ENCODE measurements around the gene DNASE1. TPM values are rescaled to one million over a fixed set of nuclear protein-coding genes. Genes with fewer than 3 reads are reported as not detected.
A peak's percentile ranks its signal among the peaks of the same experiment; 100 is the strongest.

Gene DNASE1
- total and polyA plus RNA-seq, 11 donors: 3.2 to 10.2 (median 6.0) TPM

DNA sequence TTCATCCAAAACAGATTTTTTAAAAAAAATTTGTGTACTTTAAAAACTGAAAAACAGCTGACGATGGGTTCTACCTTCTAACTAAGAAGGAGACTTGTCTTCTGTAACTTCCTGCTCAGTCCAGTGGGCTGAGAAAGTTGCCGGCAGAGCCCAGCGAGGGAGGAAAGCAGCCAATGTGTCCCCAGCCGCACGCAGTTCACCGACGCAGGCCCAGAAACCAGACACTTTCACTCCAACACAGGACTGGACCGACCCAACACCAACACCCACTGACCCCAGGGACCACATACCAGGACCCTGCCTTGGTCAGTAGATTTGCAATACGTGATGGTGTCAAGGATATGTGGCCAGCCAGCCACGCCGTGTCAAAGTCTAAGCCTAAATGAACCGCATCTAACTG is 37.3 kb downstream of the DNASE1 start:
- Histone ChIP-seq H3K4me1 (peaks cover 0 to 28% (median 15%) of the 10 kb centered on the region in 12 donors), H3K27ac (peak overlapping the region in 2 of 12 donors; percentile 35 to 56), H3K4me3 (no peak overlapping the region), H3K27me3 (no peaks in the 10 kb centered on the region), H3K9me3 (no peaks in the 10 kb centered on the region), H3K36me3 (peaks cover 0 to 26% (median 14%) of the 10 kb centered on the region in 9 donors)
- 83 to 90% (median 87%) methylated on average over 11 to 12 of the region's 12 CpGs for WGBS, 4 donors
- no peak for TF ChIP-seq POLR2A (IDR thresholded peaks at IDR 0.05)
- TF ChIP-seq, protein P1, sequence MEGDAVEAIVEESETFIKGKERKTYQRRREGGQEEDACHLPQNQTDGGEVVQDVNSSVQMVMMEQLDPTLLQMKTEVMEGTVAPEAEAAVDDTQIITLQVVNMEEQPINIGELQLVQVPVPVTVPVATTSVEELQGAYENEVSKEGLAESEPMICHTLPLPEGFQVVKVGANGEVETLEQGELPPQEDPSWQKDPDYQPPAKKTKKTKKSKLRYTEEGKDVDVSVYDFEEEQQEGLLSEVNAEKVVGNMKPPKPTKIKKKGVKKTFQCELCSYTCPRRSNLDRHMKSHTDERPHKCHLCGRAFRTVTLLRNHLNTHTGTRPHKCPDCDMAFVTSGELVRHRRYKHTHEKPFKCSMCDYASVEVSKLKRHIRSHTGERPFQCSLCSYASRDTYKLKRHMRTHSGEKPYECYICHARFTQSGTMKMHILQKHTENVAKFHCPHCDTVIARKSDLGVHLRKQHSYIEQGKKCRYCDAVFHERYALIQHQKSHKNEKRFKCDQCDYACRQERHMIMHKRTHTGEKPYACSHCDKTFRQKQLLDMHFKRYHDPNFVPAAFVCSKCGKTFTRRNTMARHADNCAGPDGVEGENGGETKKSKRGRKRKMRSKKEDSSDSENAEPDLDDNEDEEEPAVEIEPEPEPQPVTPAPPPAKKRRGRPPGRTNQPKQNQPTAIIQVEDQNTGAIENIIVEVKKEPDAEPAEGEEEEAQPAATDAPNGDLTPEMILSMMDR (IDR thresholded peaks at IDR 0.05): no peak
- intact Hi-C loops (cut with DNase I): loop anchor here in 4 of 10 donors (2.0 to 5.0 kb wide), 3 partner anchors 181 to 189 kb away; partner anchors contain the start of gene CREBBP (in 1 of the 4)
- DNase-seq (peak in 1 of 5 donors; percentile 23), ATAC-seq (peak in 1 of 4 donors; percentile 28)

DNA sequence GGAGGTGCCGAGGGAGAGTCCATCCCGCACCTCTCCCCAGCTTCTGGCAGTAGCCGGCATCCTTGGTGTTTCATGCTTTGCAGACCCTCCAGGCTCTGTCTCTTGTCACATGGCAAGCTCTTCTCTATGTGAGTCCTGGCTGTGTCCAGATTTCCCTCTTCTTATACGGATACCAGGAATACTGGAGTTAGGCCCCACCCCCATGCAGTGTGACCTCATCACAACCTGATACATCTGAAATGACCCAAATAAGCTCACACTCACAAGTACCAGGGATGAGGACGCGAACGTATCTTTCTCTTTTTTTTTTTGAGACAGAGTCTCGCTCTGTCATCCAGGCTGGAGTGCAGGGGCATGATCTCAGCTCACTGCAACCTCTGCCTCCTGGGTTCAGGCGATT is 39.6 kb downstream of the DNASE1 start:
- peaks cover 0 to 3% (median 0%) of the 10 kb centered on the region in 9 donors for H3K36me3 ChIP-seq
- no peak overlapping the region for H3K27ac ChIP-seq
- H3K9me3 ChIP-seq: no peaks in the 10 kb centered on the region
- intact Hi-C loops (cut with DNase I): loop anchor here in 3 of 10 donors (5.0 kb wide), 2 partner anchors 178 to 183 kb away; no protein-coding TSS in a partner anchor
- H3K27me3 ChIP-seq: no peaks in the 10 kb centered on the region
- H3K4me3 ChIP-seq: no peak overlapping the region
- 86 to 90% (median 88%) methylated on average over 9 of the region's 9 CpGs for WGBS, 4 donors
- DNase-seq (peak in 1 of 5 donors; percentile 9), ATAC-seq (no peak)
- H3K4me1 ChIP-seq: peaks cover 0 to 30% (median 15%) of the 10 kb centered on the region in 12 donors
- no peak for TF ChIP-seq POLR2A (IDR thresholded peaks at IDR 0.05)
- TF ChIP-seq, protein P1 (IDR thresholded peaks at IDR 0.05): no peak

DNA sequence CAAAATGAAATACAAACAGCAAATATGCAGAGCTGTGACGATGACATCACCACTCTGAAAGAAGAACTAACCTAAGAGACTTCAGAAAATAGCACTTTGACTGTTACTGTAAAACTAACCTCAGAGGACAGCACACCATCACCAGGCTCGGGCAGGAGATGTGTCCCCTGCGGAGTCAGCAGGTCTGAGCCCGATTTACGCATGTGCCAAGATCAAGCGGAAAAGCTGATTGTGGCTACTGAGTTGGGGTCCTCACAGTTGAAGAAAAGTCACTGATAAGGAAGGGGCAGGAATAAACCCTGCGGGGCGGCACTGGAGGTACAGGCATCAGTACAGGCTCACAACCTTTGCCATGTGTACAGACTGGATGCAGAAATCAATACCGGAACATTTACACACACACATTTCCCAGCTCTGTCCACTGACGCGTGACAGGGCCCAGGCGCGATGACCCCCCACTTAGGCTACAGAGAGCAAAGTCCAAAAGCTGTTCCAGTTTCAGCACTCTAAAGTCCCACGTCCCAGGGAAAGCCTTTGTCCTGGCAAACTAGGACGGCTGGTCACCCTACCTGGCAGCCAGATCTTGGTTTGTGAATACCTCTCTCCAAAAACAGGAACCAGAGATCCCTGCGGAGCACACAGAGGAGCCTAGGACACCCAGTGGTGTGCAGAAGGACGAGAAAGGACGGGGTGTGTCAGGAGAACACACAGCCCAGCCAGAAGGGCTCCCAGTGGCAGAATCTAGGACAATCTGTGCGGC is 41.3 kb downstream of the DNASE1 start:
- no peak for TF ChIP-seq POLR2A (IDR thresholded peaks at IDR 0.05)
- TF ChIP-seq, protein P1 (IDR thresholded peaks at IDR 0.05): no peak
- Histone ChIP-seq H3K4me1 (peaks cover 0 to 18% (median 6%) of the 10 kb centered on the region in 12 donors), H3K27ac (no peak overlapping the region), H3K9me3 (no peaks in the 10 kb centered on the region), H3K36me3 (no peaks in the 10 kb centered on the region), H3K27me3 (no peaks in the 10 kb centered on the region), H3K4me3 (no peak overlapping the region)
- 82 to 90% (median 83%) methylated on average over 19 of the region's 19 CpGs for WGBS, 4 donors
- ATAC-seq (peak in 2 of 4 donors; percentile 30 to 33), DNase-seq (peak in 1 of 5 donors; percentile 15)
- intact Hi-C loops (cut with DNase I): no loop called here

DNA sequence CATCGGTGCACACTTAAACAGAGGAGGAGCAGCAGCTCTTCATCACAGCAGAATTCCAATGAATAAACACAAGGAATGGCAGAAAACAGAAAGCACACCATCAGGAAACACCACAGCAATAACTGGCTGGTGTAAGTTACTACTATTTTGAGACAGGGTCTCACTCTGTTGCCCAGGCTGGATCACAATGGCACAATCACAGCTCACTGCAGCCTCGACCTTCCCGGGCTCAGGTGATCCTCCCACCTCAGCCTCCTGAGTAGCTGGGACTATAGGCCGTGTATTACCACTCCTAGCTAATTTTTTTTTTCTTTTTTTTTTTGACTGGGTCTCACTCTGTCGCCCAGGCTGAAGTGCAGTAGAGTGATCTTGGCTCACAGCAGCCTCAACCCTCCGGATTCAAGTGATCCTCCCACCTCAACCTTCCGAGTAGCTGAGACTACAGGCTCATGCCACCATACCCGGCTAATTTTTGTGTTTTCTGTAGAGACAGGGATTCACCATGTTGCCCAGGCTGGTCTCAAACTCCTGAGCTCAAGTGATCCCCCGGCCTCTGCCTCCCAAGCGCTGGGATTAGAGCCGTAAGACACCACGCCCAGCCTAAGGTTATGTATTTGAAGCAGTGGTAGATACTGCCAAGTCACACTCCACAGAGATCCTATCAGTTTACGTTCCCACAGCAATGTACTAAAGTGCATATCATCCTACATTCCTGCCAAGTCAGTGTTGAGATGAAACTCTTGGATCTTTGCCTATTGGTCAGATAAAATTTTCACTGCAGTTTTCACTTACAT is 42.1 kb downstream of the DNASE1 start:
- TF ChIP-seq POLR2A (IDR thresholded peaks at IDR 0.05): no peak
- TF ChIP-seq, protein P1 (IDR thresholded peaks at IDR 0.05): no peak
- DNase-seq: peak in 1 of 5 donors; percentile 11
- peak overlapping the region in 1 of 12 donors; percentile 19 for H3K27ac ChIP-seq
- no peaks in the 10 kb centered on the region for H3K36me3 ChIP-seq
- WGBS, 4 donors: 70 to 81% (median 80%) methylated on average over 13 of the region's 13 CpGs
- intact Hi-C loops (cut with DNase I): no loop called here
- H3K27me3 ChIP-seq: no peaks in the 10 kb centered on the region
- peak in 2 of 4 donors; percentile 52 to 60 for ATAC-seq
- H3K4me1 ChIP-seq: peaks cover 0 to 11% (median 0%) of the 10 kb centered on the region in 12 donors
- no peaks in the 10 kb centered on the region for H3K9me3 ChIP-seq
- H3K4me3 ChIP-seq: no peak overlapping the region
